ENCODE data around the gene ISLR2.

DNA sequence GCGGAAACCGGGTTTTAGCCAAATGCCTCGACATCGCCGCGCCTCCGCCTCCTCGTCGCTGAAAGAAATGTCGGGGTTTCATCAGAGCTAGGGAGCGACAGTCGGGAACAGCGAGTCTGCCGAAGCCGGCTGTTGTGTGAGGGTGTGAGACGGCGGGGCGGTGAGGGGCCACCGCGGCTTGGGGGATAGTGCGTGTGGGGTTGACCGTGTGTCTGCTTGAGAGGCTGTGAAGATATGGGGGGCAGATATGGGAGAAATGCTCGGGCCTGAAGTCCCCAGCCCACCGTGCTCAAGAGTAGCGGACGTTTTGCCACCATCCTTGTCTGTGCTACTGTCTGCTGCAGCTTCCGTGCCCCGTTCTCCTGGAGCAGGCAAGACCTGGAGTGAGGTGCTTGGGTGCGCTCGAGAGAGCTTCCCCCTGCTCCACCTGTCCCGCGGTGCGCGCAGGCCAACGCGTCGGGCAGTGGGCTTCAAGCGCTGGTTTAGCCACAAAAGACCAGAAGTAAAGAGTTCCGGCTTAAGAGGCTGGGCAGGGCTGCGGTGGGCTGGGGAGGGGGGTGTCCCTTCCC lies 716 bp upstream of the ISLR2 start:
- TF ChIP-seq ZNF274 (IDR thresholded peaks at IDR 0.05; ENCODE audit: low read depth, low read length) (no peak), YY1 (IDR thresholded peaks at IDR 0.05; ENCODE audit: insufficient read depth, insufficient read length) (no peak)
